HUES64 (cell line): ENCODE data around the gene INVS.

Experiments used
- H3K27ac ChIP-seq: 2 replicates; pipeline ENCODE4 v1.7.0; 2013; ENCODE audit warnings: low read depth, low read length, inconsistent platforms
- H3K27me3 ChIP-seq: 2 replicates; pipeline ENCODE4 v1.6.1; 2013; ENCODE audit warnings: mild to moderate bottlenecking, low read length; ENCODE audit not compliant: insufficient read depth
- H3K36me3 ChIP-seq: 2 replicates; pipeline ENCODE4 v1.6.1; 2013; ENCODE audit warnings: mild to moderate bottlenecking, low read length; ENCODE audit not compliant: insufficient read depth
- H3K4me1 ChIP-seq: 2 replicates; pipeline ENCODE4 v1.6.1; 2013; ENCODE audit warnings: mild to moderate bottlenecking, low read length, moderate library complexity; ENCODE audit not compliant: insufficient read depth
- H3K4me3 ChIP-seq: 2 replicates; pipeline ENCODE4 v1.5.1; 2013; ENCODE audit warnings: mild to moderate bottlenecking, low read length, moderate library complexity
- H3K9ac ChIP-seq: 2 replicates; pipeline ENCODE4 v1.6.1; 2013; ENCODE audit warnings: mild to moderate bottlenecking, low read depth, low read length
- H3K9me3 ChIP-seq: 2 replicates; pipeline ENCODE4 v1.6.1; 2013; ENCODE audit warnings: low read depth, low read length; ENCODE audit not compliant: insufficient read depth
- WGBS: fragments of 150-250, 120-280 bp; methylation state at CpG from one replicate; pipeline ENCODE4 v1.1.7; 2013; ENCODE audit warnings: missing lambda C conversion rate; 5-methylcytosine and 5-hydroxymethylcytosine counted together

INVS gene

GRCh38 chr9:100196828-100197227 is 97.8 kb downstream of the INVS start:
- Histone ChIP-seq H3K9ac (no peak overlapping the region), H3K36me3 (no peaks in the 10 kb centered on the region)
- WGBS: 88% methylated on average over 1 of the region's 1 CpG

GRCh38 chr9:100197553-100197952 is 98.5 kb downstream of the INVS start:
- no peaks in the 10 kb centered on the region for H3K27me3 ChIP-seq
- no peaks in the 10 kb centered on the region for H3K36me3 ChIP-seq
- no peak overlapping the region for H3K27ac ChIP-seq
- no peaks in the 10 kb centered on the region for H3K9me3 ChIP-seq
- no peaks in the 10 kb centered on the region for H3K4me1 ChIP-seq
- H3K4me3 ChIP-seq: no peak overlapping the region
- H3K9ac ChIP-seq: no peak overlapping the region

More at GRCh38 chr9:100196828-100197227, 97.8 kb downstream of the INVS start:
- Histone ChIP-seq H3K27ac (no peak overlapping the region), H3K9me3 (no peaks in the 10 kb centered on the region), H3K4me1 (no peaks in the 10 kb centered on the region), H3K4me3 (no peak overlapping the region), H3K27me3 (no peaks in the 10 kb centered on the region)

GRCh38 chr9:100202806-100203205 is 103.8 kb downstream of the INVS start:
- H3K27me3 ChIP-seq: no peaks in the 10 kb centered on the region
- no peaks in the 10 kb centered on the region for H3K36me3 ChIP-seq
- H3K9me3 ChIP-seq: no peaks in the 10 kb centered on the region
- H3K4me1 ChIP-seq: peaks cover 8% of the 10 kb centered on the region; the same call in 1 of the 2 replicates
- no peak overlapping the region for H3K4me3 ChIP-seq
- no peak overlapping the region for H3K27ac ChIP-seq
- no peak overlapping the region for H3K9ac ChIP-seq

GRCh38 chr9:100204796-100205195 is 105.8 kb downstream of the INVS start:
- Histone ChIP-seq H3K9ac (no peak overlapping the region), H3K36me3 (no peaks in the 10 kb centered on the region), H3K27me3 (no peaks in the 10 kb centered on the region), H3K4me1 (peaks cover 8% of the 10 kb centered on the region), H3K9me3 (no peaks in the 10 kb centered on the region), H3K27ac (no peak overlapping the region), H3K4me3 (no peak overlapping the region)
- WGBS: 70% methylated on average over 1 of the region's 3 CpGs

GRCh38 chr9:100206899-100207298 is 107.9 kb downstream of the INVS start:
- Histone ChIP-seq H3K36me3 (no peaks in the 10 kb centered on the region), H3K4me3 (no peak overlapping the region), H3K27ac (no peak overlapping the region), H3K9me3 (no peaks in the 10 kb centered on the region), H3K9ac (no peak overlapping the region), H3K4me1 (peaks cover 12% of the 10 kb centered on the region), H3K27me3 (no peaks in the 10 kb centered on the region)
- WGBS: no CpG with 5 or more reads among the region's 3 CpGs

GRCh38 chr9:100208673-100209072 is 109.6 kb downstream of the INVS start:
- H3K36me3 ChIP-seq: no peaks in the 10 kb centered on the region
- no peaks in the 10 kb centered on the region for H3K9me3 ChIP-seq
- H3K27me3 ChIP-seq: no peaks in the 10 kb centered on the region
- no peak overlapping the region for H3K9ac ChIP-seq
- H3K27ac ChIP-seq: no peak overlapping the region
- H3K4me1 ChIP-seq: peaks cover 16% of the 10 kb centered on the region
- 100% methylated on average over 1 of the region's 1 CpG for WGBS
- no peak overlapping the region for H3K4me3 ChIP-seq

GRCh38 chr9:100211476-100211875 is 112.4 kb downstream of the INVS start:
- H3K4me1 ChIP-seq: peaks cover 13% of the 10 kb centered on the region; the same call in 1 of the 2 replicates
- no peak overlapping the region for H3K27ac ChIP-seq
- no peaks in the 10 kb centered on the region for H3K9me3 ChIP-seq
- H3K27me3 ChIP-seq: no peaks in the 10 kb centered on the region
- no peaks in the 10 kb centered on the region for H3K36me3 ChIP-seq
- H3K4me3 ChIP-seq: no peak overlapping the region
- H3K9ac ChIP-seq: no peak overlapping the region
- WGBS: 79% methylated on average over 1 of the region's 1 CpG

GRCh38 chr9:100213730-100214477 is 114.9 kb downstream of the INVS start:
- Histone ChIP-seq H3K36me3 (no peaks in the 10 kb centered on the region), H3K4me3 (no peak overlapping the region), H3K27ac (no peak overlapping the region), H3K9ac (no peak overlapping the region), H3K27me3 (no peaks in the 10 kb centered on the region), H3K9me3 (no peaks in the 10 kb centered on the region), H3K4me1 (peaks cover 13% of the 10 kb centered on the region; the same call in 1 of the 2 replicates)
- 81% methylated on average over 5 of the region's 5 CpGs for WGBS

- Histone ChIP-seq H3K27ac (no peak overlapping the region), H3K9ac (no peak overlapping the region), H3K36me3 (no peaks in the 10 kb centered on the region), H3K4me3 (no peak overlapping the region), H3K27me3 (no peaks in the 10 kb centered on the region), H3K9me3 (no peaks in the 10 kb centered on the region), H3K4me1 (peaks cover 8% of the 10 kb centered on the region; the same call in 1 of the 2 replicates)
- WGBS: 64% methylated on average over 4 of the region's 4 CpGs
Observed at GRCh38 chr9:100216178-100216787, 117.2 kb downstream of the INVS start.

- no peak overlapping the region for H3K4me3 ChIP-seq
- WGBS: 91% methylated on average over 1 of the region's 2 CpGs
- no peak overlapping the region for H3K9ac ChIP-seq
Observed at GRCh38 chr9:100217536-100217935, 118.5 kb downstream of the INVS start.

GRCh38 chr9:100219347-100219746 is 120.3 kb downstream of the INVS start:
- no peak overlapping the region for H3K27ac ChIP-seq
- H3K4me3 ChIP-seq: no peak overlapping the region
- WGBS: 100% methylated on average over 1 of the region's 1 CpG
- no peak overlapping the region for H3K9ac ChIP-seq
- no peaks in the 10 kb centered on the region for H3K36me3 ChIP-seq
- no peaks in the 10 kb centered on the region for H3K4me1 ChIP-seq
- no peaks in the 10 kb centered on the region for H3K9me3 ChIP-seq
- no peaks in the 10 kb centered on the region for H3K27me3 ChIP-seq

More at GRCh38 chr9:100217536-100217935, 118.5 kb downstream of the INVS start:
- H3K4me1 ChIP-seq: peaks cover 8% of the 10 kb centered on the region; the same call in 1 of the 2 replicates
- no peaks in the 10 kb centered on the region for H3K36me3 ChIP-seq
- no peaks in the 10 kb centered on the region for H3K9me3 ChIP-seq
- H3K27ac ChIP-seq: no peak overlapping the region
- no peaks in the 10 kb centered on the region for H3K27me3 ChIP-seq
